Omental fat pad (tissue), 4 donors: ENCODE results near the gene SDK2. TPM values are rescaled to one million over a fixed set of nuclear protein-coding genes. Genes with fewer than 3 reads are reported as not detected.

Source experiments
- ATAC-seq: fragments of 150-250 bp; one replicate; pipeline ENCODE4 v1.9.1; 2016; ENCODE audit warnings: mild to moderate bottlenecking, moderate library complexity; ENCODE audit not compliant: low FRiP score
- DNase-seq: peaks from one replicate; pipeline ENCODE4 v3.0.0-alpha.2; 2019; ENCODE audit warnings: low spot score
- CTCF ChIP-seq, 3 donors: fragments of 450-650 bp; IDR thresholded peaks; one replicate each; pipeline ENCODE4 v1.5.1; 2016 to 2017; ENCODE audit warnings: antibody characterized with exemption in 3 of 3, mild to moderate bottlenecking in 3 of 3, moderate library complexity in 2 of 3
- total RNA-seq, 4 donors: library from RNA; depleted of rRNA; stranded (reverse); fragments of >200 nt; gene quantifications; one replicate each; pipeline ENCODE4 v1.1.0, GENCODE V29; 2016

The SDK2 gene
- total RNA-seq, 4 donors from 2014 or later = 0.46 to 1.4 (median 0.64) TPM

- TF ChIP-seq CTCF (IDR thresholded peaks at IDR 0.05) = no peak
- no peak for ATAC-seq
- no peak for DNase-seq
These were observed 295.5 kb downstream of the SDK2 start for GRCh38 chr17:73348829-73349095.

- ATAC-seq = no peak
These were observed 296.0 kb downstream of the SDK2 start for GRCh38 chr17:73348018-73348828.

GRCh38 chr17:73347351-73347750 is 296.9 kb downstream of the SDK2 start:
- ATAC-seq = peak; percentile 55
- DNase-seq = no peak
- TF ChIP-seq CTCF (IDR thresholded peaks at IDR 0.05) = no peak

More at GRCh38 chr17:73348018-73348828, 296.0 kb downstream of the SDK2 start:
- no peak for DNase-seq
- TF ChIP-seq CTCF (IDR thresholded peaks at IDR 0.05) = no peak

DNA sequence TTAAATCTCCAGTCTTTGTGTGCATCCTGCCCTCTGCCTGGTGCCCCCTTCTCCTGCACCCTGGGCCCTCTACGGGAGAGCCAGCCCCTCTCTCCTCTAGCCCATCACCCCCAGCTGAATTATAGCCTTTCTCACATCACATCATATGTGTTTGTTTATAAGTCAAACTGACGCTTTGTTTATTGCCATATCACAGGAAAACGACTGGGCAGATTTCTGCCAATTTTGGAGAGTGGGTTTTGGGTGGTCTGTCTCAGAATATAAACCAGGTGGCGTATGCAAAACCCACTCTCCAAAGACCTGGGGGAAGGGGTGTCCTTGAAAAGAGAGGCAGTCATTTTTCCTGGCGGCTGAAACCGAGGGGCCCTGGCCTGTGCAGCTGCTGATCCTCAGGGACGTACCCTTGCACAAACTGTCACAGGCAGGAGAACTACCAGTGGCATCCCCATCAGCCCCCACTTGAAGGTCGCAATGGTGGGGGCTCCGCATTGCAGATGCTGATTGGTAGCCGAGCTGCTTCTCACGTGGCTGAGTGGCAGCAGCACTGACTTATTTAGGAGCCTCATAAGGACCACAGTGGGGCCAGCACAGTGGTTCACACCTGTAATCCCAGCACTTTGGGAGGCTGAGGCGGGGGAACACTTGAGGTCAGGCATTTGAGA is 297.6 kb downstream of the SDK2 start:
- DNase-seq (no peak), ATAC-seq (no peak)
- TF ChIP-seq CTCF (IDR thresholded peaks at IDR 0.05) = no peak

- ATAC-seq = no peak
- DNase-seq = no peak
- no peak for TF ChIP-seq CTCF (IDR thresholded peaks at IDR 0.05)
These were observed 300.3 kb downstream of the SDK2 start for GRCh38 chr17:73343739-73344454.

GRCh38 chr17:73343168-73343634 is 301.0 kb downstream of the SDK2 start:
- peak; percentile 21 for ATAC-seq
- no peak for DNase-seq
- TF ChIP-seq CTCF (IDR thresholded peaks at IDR 0.05) = no peak
